Activated CD4-positive, alpha-beta T cell treated with anti-CD3 and anti-CD28 coated beads, Interleukin-2, amount 10 ng/mL, durations not matched to agents 7 days and 5 days (primary cell): Measurements from ENCODE around the gene SH2D4B. TPM values are rescaled to one million over a fixed set of nuclear protein-coding genes. Genes with fewer than 3 reads are reported as not detected.

Experiments
- CTCF ChIA-PET: fragments of 350-600 bp; sonication (Branson Sonifier 250); formaldehyde crosslinking; loops from one replicate; lab custom pipeline; 2021; ENCODE audit warnings: antibody characterized with exemption; lab: Charles Lee
- POLR2A ChIA-PET: fragments of 350-600 bp; sonication (Branson Sonifier 250); formaldehyde crosslinking; loops from one replicate; lab custom pipeline; 2021; ENCODE audit warnings: antibody characterized with exemption; lab: Charles Lee
- DNase-seq: peaks from one replicate; pipeline ENCODE4 v3.0.0-alpha.2; 2020
- H3K27ac Mint-ChIP-seq: one replicate; pipeline ENCODE4 v1.8.0; 2021; ENCODE audit warnings: mild to moderate bottlenecking, moderate library complexity, mixed read lengths
- H3K27me3 Mint-ChIP-seq: one replicate; pipeline ENCODE4 v1.8.0; 2021; ENCODE audit warnings: mixed read lengths
- H3K36me3 Mint-ChIP-seq: one replicate; pipeline ENCODE4 v1.8.0; 2021; ENCODE audit warnings: low read depth, mixed read lengths
- H3K4me1 Mint-ChIP-seq: one replicate; pipeline ENCODE4 v1.8.0; 2021; ENCODE audit warnings: mixed read lengths
- H3K4me3 Mint-ChIP-seq: one replicate; pipeline ENCODE4 v1.8.0; 2021; ENCODE audit warnings: mild to moderate bottlenecking, moderate library complexity, mixed read lengths
- H3K9me3 Mint-ChIP-seq: one replicate; pipeline ENCODE4 v1.8.0; 2021; ENCODE audit warnings: mixed read lengths
- total RNA-seq, 2 experiments: library from RNA; stranded (reverse); gene quantifications; one replicate each; pipeline ENCODE4 v1.2.3, GENCODE V29; 2021

SH2D4B gene
- total RNA-seq, 2 experiments from 2014 or later: 0.07 to 0.10 TPM

GRCh38 chr10:80506836-80507487 is 30.7 kb upstream of the SH2D4B start:
- POLR2A ChIA-PET: no interaction called here
- no peak overlapping the region for H3K4me3 Mint-ChIP-seq

GRCh38 chr10:80509108-80509402 is 28.6 kb upstream of the SH2D4B start:
- Mint-ChIP-seq H3K27me3 (no peaks in the 10 kb centered on the region), H3K27ac (no peak overlapping the region), H3K9me3 (no peaks in the 10 kb centered on the region), H3K36me3 (peaks cover 49% of the 10 kb centered on the region), H3K4me3 (no peak overlapping the region), H3K4me1 (peaks cover 49% of the 10 kb centered on the region)
- POLR2A ChIA-PET: no interaction called here
- DNase-seq: no peak
- CTCF ChIA-PET: interaction anchor here (0.5 to 1.7 kb wide), 6 partner anchors 10 to 369 kb away, joined by 3 to 6 read pairs (median 3); no protein-coding TSS in a partner anchor

More at GRCh38 chr10:80506836-80507487, 30.7 kb upstream of the SH2D4B start:
- Mint-ChIP-seq H3K36me3 (peaks cover 43% of the 10 kb centered on the region), H3K27me3 (no peaks in the 10 kb centered on the region), H3K4me1 (peaks cover 70% of the 10 kb centered on the region), H3K9me3 (no peaks in the 10 kb centered on the region), H3K27ac (no peak overlapping the region)
- CTCF ChIA-PET: interaction anchor here (0.7 to 9.8 kb wide), 3 partner anchors 37 to 63 kb away, joined by 3 to 118 read pairs (median 9); no protein-coding TSS in a partner anchor
- no peak for DNase-seq

GRCh38 chr10:80509403-80510161 is 28.1 kb upstream of the SH2D4B start:
- peaks cover 43% of the 10 kb centered on the region for H3K4me1 Mint-ChIP-seq
- POLR2A ChIA-PET: no interaction called here

GRCh38 chr10:80512031-80512526 is 25.6 kb upstream of the SH2D4B start:
- CTCF ChIA-PET: interaction anchor here (0.7 to 3.2 kb wide), 11 partner anchors 8 to 134 kb away, joined by 3 to 23 read pairs (median 4); no protein-coding TSS in a partner anchor
- DNase-seq: no peak
- Mint-ChIP-seq H3K9me3 (no peaks in the 10 kb centered on the region), H3K4me1 (peaks cover 27% of the 10 kb centered on the region), H3K36me3 (peaks cover 65% of the 10 kb centered on the region), H3K27me3 (no peaks in the 10 kb centered on the region), H3K27ac (peak overlapping the region; percentile 25), H3K4me3 (no peak overlapping the region)
- POLR2A ChIA-PET: interaction anchor here (1.0 kb wide), 1 partner anchor 67 kb away, joined by 3 read pairs; no protein-coding TSS in a partner anchor

More at GRCh38 chr10:80509403-80510161, 28.1 kb upstream of the SH2D4B start:
- CTCF ChIA-PET: interaction anchor here (0.5 to 2.3 kb wide), 7 partner anchors 10 to 370 kb away, joined by 3 to 7 read pairs (median 3); no protein-coding TSS in a partner anchor
- no peaks in the 10 kb centered on the region for H3K9me3 Mint-ChIP-seq
- H3K27me3 Mint-ChIP-seq: no peaks in the 10 kb centered on the region
- no peak for DNase-seq
- peaks cover 54% of the 10 kb centered on the region for H3K36me3 Mint-ChIP-seq
- no peak overlapping the region for H3K27ac Mint-ChIP-seq
- no peak overlapping the region for H3K4me3 Mint-ChIP-seq

- Mint-ChIP-seq H3K4me1 (peaks cover 25% of the 10 kb centered on the region), H3K27ac (no peak overlapping the region), H3K36me3 (peaks cover 66% of the 10 kb centered on the region), H3K9me3 (no peaks in the 10 kb centered on the region), H3K4me3 (no peak overlapping the region), H3K27me3 (no peaks in the 10 kb centered on the region)
- ChIA-PET CTCF (interaction anchor here (1.0 to 3.2 kb wide), 7 partner anchors 8 to 69 kb away, joined by 3 to 23 read pairs (median 12); no protein-coding TSS in a partner anchor), POLR2A (no interaction called here)
- no peak for DNase-seq
These were observed 24.6 kb upstream of the SH2D4B start for GRCh38 chr10:80513106-80513505.

GRCh38 chr10:80515511-80515910 is 22.2 kb upstream of the SH2D4B start:
- H3K27me3 Mint-ChIP-seq: no peaks in the 10 kb centered on the region
- peaks cover 73% of the 10 kb centered on the region for H3K36me3 Mint-ChIP-seq
- H3K4me1 Mint-ChIP-seq: peaks cover 30% of the 10 kb centered on the region
- H3K4me3 Mint-ChIP-seq: no peak overlapping the region
- no peak for DNase-seq
- CTCF ChIA-PET: interaction anchor here (0.6 kb wide), 1 partner anchor 62 kb away, joined by 3 read pairs; no protein-coding TSS in a partner anchor
- H3K9me3 Mint-ChIP-seq: no peaks in the 10 kb centered on the region
- POLR2A ChIA-PET: no interaction called here
- no peak overlapping the region for H3K27ac Mint-ChIP-seq

GRCh38 chr10:80515941-80516340 is 21.8 kb upstream of the SH2D4B start:
- ChIA-PET CTCF (no interaction called here), POLR2A (no interaction called here)
- peaks cover 76% of the 10 kb centered on the region for H3K36me3 Mint-ChIP-seq

GRCh38 chr10:80516506-80517075 is 21.1 kb upstream of the SH2D4B start:
- CTCF ChIA-PET: no interaction called here

More at GRCh38 chr10:80515941-80516340, 21.8 kb upstream of the SH2D4B start:
- no peak overlapping the region for H3K4me3 Mint-ChIP-seq
- H3K4me1 Mint-ChIP-seq: peaks cover 31% of the 10 kb centered on the region
- H3K27ac Mint-ChIP-seq: no peak overlapping the region
- no peak for DNase-seq
- H3K27me3 Mint-ChIP-seq: no peaks in the 10 kb centered on the region
- H3K9me3 Mint-ChIP-seq: no peaks in the 10 kb centered on the region

GRCh38 chr10:80517416-80518142 is 20.1 kb upstream of the SH2D4B start:
- Mint-ChIP-seq H3K27me3 (no peaks in the 10 kb centered on the region), H3K9me3 (no peaks in the 10 kb centered on the region), H3K4me1 (peaks cover 28% of the 10 kb centered on the region), H3K27ac (peak overlapping the region; percentile 9), H3K4me3 (no peak overlapping the region), H3K36me3 (peaks cover 67% of the 10 kb centered on the region)
- ChIA-PET POLR2A (no interaction called here), CTCF (no interaction called here)
- DNase-seq: no peak

More at GRCh38 chr10:80516506-80517075, 21.1 kb upstream of the SH2D4B start:
- DNase-seq: no peak
- Mint-ChIP-seq H3K4me3 (no peak overlapping the region), H3K27me3 (no peaks in the 10 kb centered on the region), H3K9me3 (no peaks in the 10 kb centered on the region), H3K27ac (peak overlapping the region; percentile 77), H3K4me1 (peaks cover 26% of the 10 kb centered on the region), H3K36me3 (peaks cover 72% of the 10 kb centered on the region)
- POLR2A ChIA-PET: no interaction called here

- no peaks in the 10 kb centered on the region for H3K9me3 Mint-ChIP-seq
- peaks cover 65% of the 10 kb centered on the region for H3K36me3 Mint-ChIP-seq
- no peaks in the 10 kb centered on the region for H3K27me3 Mint-ChIP-seq
- H3K27ac Mint-ChIP-seq: peak overlapping the region; percentile 13
- no peak overlapping the region for H3K4me3 Mint-ChIP-seq
- no peak for DNase-seq
- POLR2A ChIA-PET: no interaction called here
- CTCF ChIA-PET: no interaction called here
- H3K4me1 Mint-ChIP-seq: peaks cover 32% of the 10 kb centered on the region
These were observed 19.4 kb upstream of the SH2D4B start for GRCh38 chr10:80518143-80518806.

GRCh38 chr10:80518807-80519360 is 18.8 kb upstream of the SH2D4B start:
- H3K4me1 Mint-ChIP-seq: peaks cover 34% of the 10 kb centered on the region

More at GRCh38 chr10:80518807-80519360, 18.8 kb upstream of the SH2D4B start:
- Mint-ChIP-seq H3K9me3 (no peaks in the 10 kb centered on the region), H3K36me3 (peaks cover 65% of the 10 kb centered on the region), H3K27me3 (no peaks in the 10 kb centered on the region), H3K27ac (peak overlapping the region; percentile 42), H3K4me3 (no peak overlapping the region)
- ChIA-PET POLR2A (no interaction called here), CTCF (no interaction called here)
- no peak for DNase-seq
